Measurements from ENCODE around the gene KIF13A.

DNA sequence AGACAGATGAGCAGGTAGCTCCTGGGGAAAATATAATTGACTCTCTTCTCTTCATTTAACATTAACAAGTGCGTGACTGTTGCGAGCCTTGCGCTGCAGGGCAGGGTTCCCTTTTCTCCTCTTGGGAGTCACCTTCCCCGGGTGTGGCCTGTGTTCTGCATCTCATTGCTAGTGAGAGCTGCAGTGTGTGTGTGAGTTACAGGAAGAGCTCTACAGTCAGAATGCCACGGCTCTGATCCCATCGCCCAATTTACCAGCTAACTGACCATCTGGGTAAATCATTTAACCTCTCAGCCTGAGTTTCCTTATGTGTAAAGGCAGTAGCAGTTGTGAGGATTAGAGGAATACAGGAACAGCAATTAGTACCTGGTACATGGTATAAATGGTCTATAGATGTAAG, 173.9 kb downstream of the KIF13A start:
- TF ChIP-seq CTCF (IDR thresholded peaks at IDR 0.05; ENCODE audit: low read length): no peak
- no peak for TF ChIP-seq EZH2 (optimal IDR thresholded peaks at IDR 0.05; ENCODE audit: low read depth, low read length)
- no peak for TF ChIP-seq EZH2phosphoT487 (IDR thresholded peaks at IDR 0.05; ENCODE audit: low read length)

Data from MM.1S (cell line).